HG03196 (cell line): ENCODE measurements around the gene ATG4C.
A peak's percentile ranks its signal among the peaks of the same experiment; 100 is the strongest.
"Not testable (repeated sequence)": the region's sequence is repeated elsewhere in the genome, so short reads cannot be mapped to it uniquely, and the experiment has no call there.

Source experiments
- ATAC-seq: cut with Tn5 transposase; IDR thresholded peaks from one replicate; pipeline ENCODE4 v1.9.1; 2021; ENCODE audit not compliant: unreplicated experiment

The ATG4C gene

GRCh38 chr1:62783736-62784508 lies at the start of gene ATG4C:
TSS of gene ATG4C (plus strand) at chr1:62784132. CDS start at chr1:62803787, 19,655 bp downstream.
- ATAC-seq: peak; percentile 94

GRCh38 chr1:62735491-62736171 lies 48.3 kb upstream of the ATG4C start:
- ATAC-seq: no peak

- ATAC-seq: not testable (repeated sequence)
Observed at GRCh38 chr1:62740701-62741100, 43.2 kb upstream of the ATG4C start.

GRCh38 chr1:62744611-62745577 lies 39.0 kb upstream of the ATG4C start:
- ATAC-seq: no peak

GRCh38 chr1:62746086-62746808 lies 37.7 kb upstream of the ATG4C start:
- ATAC-seq: no peak

GRCh38 chr1:62746809-62747138 lies 37.2 kb upstream of the ATG4C start:
- no peak for ATAC-seq

GRCh38 chr1:62753031-62753965 lies 30.6 kb upstream of the ATG4C start:
- ATAC-seq: no peak

GRCh38 chr1:62754938-62755337 lies 29.0 kb upstream of the ATG4C start:
- ATAC-seq: not testable (repeated sequence)

- not testable (repeated sequence) for ATAC-seq
Observed at GRCh38 chr1:62756255-62756884, 27.6 kb upstream of the ATG4C start.

- ATAC-seq: not testable (repeated sequence)
Observed at GRCh38 chr1:62759232-62759875, 24.6 kb upstream of the ATG4C start.

GRCh38 chr1:62760021-62760782 lies 23.7 kb upstream of the ATG4C start:
- ATAC-seq: not testable (repeated sequence)

GRCh38 chr1:62761223-62761870 lies 22.6 kb upstream of the ATG4C start:
- not testable (repeated sequence) for ATAC-seq

- not testable (repeated sequence) for ATAC-seq
Observed at GRCh38 chr1:62762027-62762426, 21.9 kb upstream of the ATG4C start.

- ATAC-seq: no peak
Observed at GRCh38 chr1:62765981-62766380, 18.0 kb upstream of the ATG4C start.

- ATAC-seq: not testable (repeated sequence)
Observed at GRCh38 chr1:62768551-62768950, 15.4 kb upstream of the ATG4C start.

- no peak for ATAC-seq
Observed at GRCh38 chr1:62772607-62773295, 11.2 kb upstream of the ATG4C start.

GRCh38 chr1:62774006-62774405 lies 9.9 kb upstream of the ATG4C start:
- no peak for ATAC-seq
